Cardiac muscle cell (in vitro differentiated cells and primary cell): ENCODE results near the gene HOXC11. TPM values are rescaled to one million over a fixed set of nuclear protein-coding genes. Genes with fewer than 3 reads are reported as not detected.

ENCODE experiments used
- DNase-seq, 2 donors: peaks; one replicate each; pipeline versions ENCODE4 v3.0.0 to v3.0.0-alpha.2; 2010 to 2017; ENCODE audit warnings: low read depth in 1 of 2, low spot score in 1 of 2
- H3K27ac ChIP-seq: fragments of 200-600 bp; sonication (generic); 2 replicates; pipeline ENCODE4 v1.5.1; 2016
- H3K27me3 ChIP-seq: fragments of 200-600 bp; sonication (generic); 2 replicates; pipeline ENCODE4 v1.6.0; 2016; ENCODE audit warnings: control low read depth
- H3K36me3 ChIP-seq: fragments of 200-600 bp; sonication (generic); 2 replicates; pipeline ENCODE4 v1.5.1; 2016; ENCODE audit warnings: control low read depth
- H3K4me1 ChIP-seq: fragments of 200-600 bp; sonication (generic); 2 replicates; pipeline ENCODE4 v1.8.1; 2017; ENCODE audit warnings: low read depth, mild to moderate bottlenecking, mixed run types
- H3K4me3 ChIP-seq: fragments of 200-600 bp; sonication (generic); 2 replicates; pipeline ENCODE4 v1.5.1; 2016; ENCODE audit warnings: mild to moderate bottlenecking
- H3K9me3 ChIP-seq: fragments of 200-600 bp; sonication (generic); 2 replicates; pipeline ENCODE4 v1.5.1; 2017; ENCODE audit warnings: low read depth, mild to moderate bottlenecking, control low read depth
- polyA plus RNA-seq: library from polyadenylated mRNA; unstranded; fragments of >200 nt; fragmentation: Nextera tagmentation; extraction: Ambion mirVana; gene quantifications from 2 replicates; pipeline ENCODE4 v1.2.1, GENCODE V29; 2016
- total RNA-seq: library from RNA; depleted of rRNA; stranded (reverse); fragments of >200 nt; gene quantifications from 2 replicates; pipeline ENCODE4 v1.2.3, GENCODE V29; 2016
- TF ChIP-seq, protein P1 (sequence below): IDR thresholded peaks from 2 replicates; pipeline ENCODE4 v1.5.1; 2012; ENCODE audit warnings: low read depth, mild to moderate bottlenecking, low read length

Gene HOXC11
- total and polyA plus RNA-seq, 2 experiments from 2014 or later = not detected

DNA sequence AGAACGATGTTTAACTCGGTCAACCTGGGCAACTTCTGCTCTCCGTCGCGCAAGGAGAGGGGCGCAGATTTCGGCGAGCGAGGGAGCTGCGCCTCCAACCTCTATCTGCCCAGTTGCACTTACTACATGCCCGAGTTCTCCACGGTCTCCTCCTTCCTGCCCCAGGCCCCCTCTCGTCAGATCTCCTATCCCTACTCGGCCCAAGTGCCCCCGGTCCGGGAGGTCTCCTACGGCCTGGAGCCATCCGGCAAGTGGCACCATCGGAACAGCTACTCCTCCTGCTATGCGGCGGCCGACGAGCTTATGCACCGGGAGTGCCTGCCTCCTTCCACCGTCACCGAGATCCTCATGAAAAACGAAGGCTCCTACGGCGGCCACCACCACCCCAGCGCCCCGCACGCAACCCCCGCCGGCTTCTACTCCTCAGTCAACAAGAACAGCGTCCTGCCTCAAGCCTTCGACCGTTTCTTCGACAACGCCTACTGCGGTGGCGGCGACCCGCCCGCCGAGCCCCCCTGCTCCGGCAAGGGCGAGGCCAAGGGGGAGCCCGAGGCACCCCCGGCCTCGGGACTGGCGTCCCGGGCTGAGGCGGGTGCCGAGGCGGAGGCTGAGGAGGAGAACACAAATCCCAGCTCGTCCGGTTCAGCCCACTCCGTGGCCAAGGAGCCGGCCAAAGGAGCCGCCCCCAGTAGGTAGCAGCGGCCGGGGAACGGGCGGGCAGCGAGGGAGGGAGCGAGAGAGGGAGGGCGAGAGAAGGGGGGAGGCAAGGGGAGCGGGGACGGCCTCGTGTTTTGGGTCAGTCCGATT is 513 bp downstream of the HOXC11 start:
- no peaks in the 10 kb centered on the region for H3K9me3 ChIP-seq
- no peak for DNase-seq
- H3K4me3 ChIP-seq = no peak overlapping the region
- no peak overlapping the region for H3K27ac ChIP-seq
- H3K27me3 ChIP-seq = peaks cover 100% of the 10 kb centered on the region
- H3K36me3 ChIP-seq = no peaks in the 10 kb centered on the region
- TF ChIP-seq, protein P1, sequence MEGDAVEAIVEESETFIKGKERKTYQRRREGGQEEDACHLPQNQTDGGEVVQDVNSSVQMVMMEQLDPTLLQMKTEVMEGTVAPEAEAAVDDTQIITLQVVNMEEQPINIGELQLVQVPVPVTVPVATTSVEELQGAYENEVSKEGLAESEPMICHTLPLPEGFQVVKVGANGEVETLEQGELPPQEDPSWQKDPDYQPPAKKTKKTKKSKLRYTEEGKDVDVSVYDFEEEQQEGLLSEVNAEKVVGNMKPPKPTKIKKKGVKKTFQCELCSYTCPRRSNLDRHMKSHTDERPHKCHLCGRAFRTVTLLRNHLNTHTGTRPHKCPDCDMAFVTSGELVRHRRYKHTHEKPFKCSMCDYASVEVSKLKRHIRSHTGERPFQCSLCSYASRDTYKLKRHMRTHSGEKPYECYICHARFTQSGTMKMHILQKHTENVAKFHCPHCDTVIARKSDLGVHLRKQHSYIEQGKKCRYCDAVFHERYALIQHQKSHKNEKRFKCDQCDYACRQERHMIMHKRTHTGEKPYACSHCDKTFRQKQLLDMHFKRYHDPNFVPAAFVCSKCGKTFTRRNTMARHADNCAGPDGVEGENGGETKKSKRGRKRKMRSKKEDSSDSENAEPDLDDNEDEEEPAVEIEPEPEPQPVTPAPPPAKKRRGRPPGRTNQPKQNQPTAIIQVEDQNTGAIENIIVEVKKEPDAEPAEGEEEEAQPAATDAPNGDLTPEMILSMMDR = no peak
- peaks cover 4% of the 10 kb centered on the region for H3K4me1 ChIP-seq

DNA sequence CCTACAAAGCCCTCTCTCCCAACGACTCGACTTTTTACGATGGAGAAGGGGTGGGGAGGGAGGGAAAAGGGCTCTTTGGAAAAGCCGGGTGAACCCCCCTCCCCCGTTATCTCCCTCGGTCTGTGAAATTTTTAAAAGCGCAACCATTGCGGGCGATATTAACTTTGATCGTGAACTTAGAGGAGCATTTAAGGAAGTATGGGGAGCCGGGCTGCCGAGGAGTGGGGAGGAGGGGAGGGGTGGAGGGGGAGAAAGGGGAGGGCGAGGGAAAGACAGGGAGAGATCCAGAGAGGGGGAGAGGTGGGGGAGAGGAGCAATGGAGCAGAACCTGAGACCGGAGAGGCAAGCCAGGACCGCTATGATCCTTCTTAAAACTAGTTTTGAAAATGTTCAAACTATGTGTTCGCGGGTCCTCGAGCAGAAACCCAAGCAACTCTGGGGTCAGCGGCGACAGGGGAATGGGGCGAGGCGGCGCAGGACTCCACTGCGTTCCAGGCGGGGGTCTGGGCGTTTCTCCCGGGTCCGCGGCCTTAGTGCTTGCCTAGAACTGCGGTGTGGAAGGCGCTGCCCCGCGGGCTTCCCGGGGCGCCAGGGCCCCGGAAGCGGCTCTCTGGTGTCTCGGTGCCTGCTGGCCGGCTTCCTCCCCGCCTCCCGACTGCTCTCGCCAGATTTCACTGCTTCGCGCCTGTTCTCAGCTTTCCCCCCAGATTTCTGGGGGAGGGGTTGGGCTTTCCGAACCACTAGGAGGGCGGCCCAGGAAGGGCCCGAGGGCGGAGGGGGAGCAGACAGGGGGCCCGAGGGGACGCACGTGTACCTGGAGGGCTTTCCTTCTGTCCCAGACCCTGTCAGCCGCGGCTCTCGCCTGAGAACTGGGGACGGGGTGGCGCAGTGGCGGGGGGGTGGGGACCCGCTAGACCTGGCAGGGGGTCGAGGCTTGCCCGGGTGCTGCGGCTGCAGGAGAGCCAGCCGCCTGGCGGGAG is 1.4 kb downstream of the HOXC11 start, which contains the start of gene HOTAIR:
TSS of gene HOTAIR (minus strand) at position 871 of the 980 bp plus-strand sequence.
- Histone ChIP-seq H3K4me1 (peaks cover 4% of the 10 kb centered on the region), H3K27ac (no peak within 1 kb of the TSS), H3K4me3 (no peak within 1 kb of the TSS), H3K36me3 (no peaks in the 10 kb centered on the region), H3K27me3 (peaks cover 100% of the 10 kb centered on the region), H3K9me3 (no peaks in the 10 kb centered on the region)
- TF ChIP-seq, protein P1 = no peak
- no peak for DNase-seq

DNA sequence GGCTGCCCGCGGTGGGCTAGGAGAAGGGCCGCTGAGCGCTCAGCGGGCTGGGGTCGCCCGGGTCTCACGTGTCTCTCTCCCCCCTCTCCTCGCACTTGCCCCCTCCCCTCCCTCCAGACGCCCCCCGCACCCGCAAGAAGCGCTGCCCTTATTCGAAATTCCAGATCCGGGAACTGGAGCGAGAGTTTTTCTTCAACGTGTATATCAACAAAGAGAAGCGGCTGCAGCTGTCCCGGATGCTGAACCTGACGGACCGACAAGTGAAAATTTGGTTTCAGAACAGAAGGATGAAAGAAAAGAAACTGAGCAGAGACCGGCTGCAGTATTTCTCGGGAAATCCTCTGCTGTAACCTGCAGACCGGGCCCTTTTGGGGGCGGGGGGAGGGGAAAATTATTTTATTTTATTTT is 2.1 kb downstream of the HOXC11 start:
- Histone ChIP-seq H3K27me3 (peaks cover 100% of the 10 kb centered on the region), H3K36me3 (no peaks in the 10 kb centered on the region), H3K27ac (no peak overlapping the region), H3K4me3 (no peak overlapping the region), H3K9me3 (no peaks in the 10 kb centered on the region), H3K4me1 (peaks cover 4% of the 10 kb centered on the region)
- TF ChIP-seq, protein P1 = no peak
- no peak for DNase-seq

DNA sequence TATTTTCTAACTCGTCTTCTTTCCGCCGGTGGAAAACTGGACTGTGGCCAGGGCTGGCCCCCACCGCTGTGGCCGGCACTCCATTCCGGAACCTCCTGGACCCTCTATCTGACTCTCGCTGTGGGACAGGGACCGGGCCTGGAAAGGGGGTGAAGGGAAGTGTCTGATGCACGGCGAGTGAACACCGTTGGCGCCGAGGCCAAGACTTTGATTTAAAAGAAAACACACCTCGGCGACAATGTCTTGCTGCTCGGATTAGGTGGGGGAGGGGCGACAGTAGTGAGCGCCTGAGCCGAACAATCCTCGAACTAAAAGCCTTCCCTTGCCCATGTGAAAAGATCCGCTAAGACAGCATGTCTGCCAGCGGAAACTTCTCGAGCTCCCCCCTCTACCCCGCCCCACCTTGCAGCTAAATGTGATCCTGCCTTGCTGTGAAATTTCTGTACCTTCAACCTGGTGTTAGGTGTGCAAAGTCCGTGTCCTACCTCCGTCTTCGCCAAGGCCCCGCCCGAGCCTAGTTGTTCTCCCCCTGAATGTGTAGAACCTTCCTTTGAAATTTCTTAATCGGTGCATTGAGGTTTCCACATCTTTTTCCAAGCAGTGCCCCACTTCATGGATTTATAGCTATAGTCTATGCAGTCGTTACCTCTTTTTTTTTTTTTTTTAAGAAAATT is 2.7 kb downstream of the HOXC11 start:
- peaks cover 4% of the 10 kb centered on the region for H3K4me1 ChIP-seq
- H3K36me3 ChIP-seq = no peaks in the 10 kb centered on the region
- DNase-seq = no peak
- H3K9me3 ChIP-seq = no peaks in the 10 kb centered on the region
- no peak overlapping the region for H3K27ac ChIP-seq
- no peak overlapping the region for H3K4me3 ChIP-seq
- peaks cover 100% of the 10 kb centered on the region for H3K27me3 ChIP-seq
- TF ChIP-seq, protein P1 = no peak

DNA sequence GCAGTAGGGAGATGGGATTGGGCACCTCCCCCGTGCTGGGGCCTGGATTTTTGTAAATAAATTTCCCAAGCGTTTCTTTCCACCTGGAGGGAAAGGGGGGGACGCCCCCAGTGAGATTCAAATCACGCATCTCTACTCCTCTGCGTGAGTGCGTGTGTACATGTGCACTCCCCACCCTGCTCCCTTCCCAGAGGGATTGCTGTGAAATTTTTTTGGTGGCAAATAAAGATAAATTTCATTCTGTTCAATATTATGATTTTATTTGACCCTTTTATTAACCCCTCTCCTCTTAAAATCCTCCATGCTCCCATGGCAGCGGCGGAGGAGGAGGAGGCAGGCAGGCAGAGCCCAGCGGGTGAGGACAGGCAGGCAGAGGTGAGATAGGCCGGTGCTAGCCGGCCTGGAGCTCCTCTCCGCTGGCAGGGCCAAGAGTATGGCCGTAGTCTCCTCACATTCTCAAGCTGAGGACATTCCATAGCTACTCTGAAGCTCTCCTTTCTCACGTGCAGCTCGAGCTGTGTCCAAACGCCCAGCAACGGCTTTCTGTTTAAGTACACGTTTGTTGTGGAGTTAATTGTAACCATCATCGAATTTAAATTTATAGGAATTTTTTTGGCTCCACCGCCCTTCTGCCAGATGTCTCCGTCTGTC is 3.4 kb downstream of the HOXC11 start:
- no peaks in the 10 kb centered on the region for H3K36me3 ChIP-seq
- H3K4me3 ChIP-seq = no peak overlapping the region
- TF ChIP-seq, protein P1 = no peak
- no peak overlapping the region for H3K27ac ChIP-seq
- peaks cover 4% of the 10 kb centered on the region for H3K4me1 ChIP-seq
- peaks cover 100% of the 10 kb centered on the region for H3K27me3 ChIP-seq
- H3K9me3 ChIP-seq = no peaks in the 10 kb centered on the region
- no peak for DNase-seq
